Activated naive CD8-positive, alpha-beta T cell treated with anti-CD3 and anti-CD28 coated beads for 36 hours (primary cell): ENCODE results near the gene ADAMTS2. TPM values are rescaled to one million over a fixed set of nuclear protein-coding genes. Genes with fewer than 3 reads are reported as not detected.
"Not testable (repeated sequence)": the region's sequence is repeated elsewhere in the genome, so short reads cannot be mapped to it uniquely, and the experiment has no call there.

Experiments
- DNase-seq: peaks from one replicate; pipeline ENCODE4 v3.0.0; 2021
- H3K27ac Mint-ChIP-seq: one replicate; pipeline ENCODE4 v1.8.0; 2022; ENCODE audit warnings: mild to moderate bottlenecking, moderate library complexity, mixed read lengths
- H3K27me3 Mint-ChIP-seq: one replicate; pipeline ENCODE4 v1.8.0; 2022; ENCODE audit warnings: mild to moderate bottlenecking, mixed read lengths
- H3K36me3 Mint-ChIP-seq: one replicate; pipeline ENCODE4 v1.8.0; 2021; ENCODE audit warnings: mild to moderate bottlenecking, mixed read lengths
- H3K4me1 Mint-ChIP-seq: one replicate; pipeline ENCODE4 v1.8.0; 2021; ENCODE audit warnings: mixed read lengths
- H3K4me3 Mint-ChIP-seq: one replicate; pipeline ENCODE4 v1.8.0; 2022; ENCODE audit warnings: mild to moderate bottlenecking, moderate library complexity, mixed read lengths
- H3K9me3 Mint-ChIP-seq: one replicate; pipeline ENCODE4 v1.8.0; 2022; ENCODE audit warnings: mixed read lengths
- total RNA-seq, 2 experiments: library from RNA; stranded (reverse); gene quantifications; one replicate each; pipeline ENCODE4 v1.2.3, GENCODE V29; 2021

ADAMTS2 gene
- total RNA-seq, 2 experiments from 2014 or later, result not detected

- DNase-seq, result no peak
- peaks cover 33% of the 10 kb centered on the region for H3K27me3 Mint-ChIP-seq
- no peak overlapping the region for H3K4me3 Mint-ChIP-seq
- H3K4me1 Mint-ChIP-seq, result no peaks in the 10 kb centered on the region
- no peaks in the 10 kb centered on the region for H3K9me3 Mint-ChIP-seq
- no peak overlapping the region for H3K27ac Mint-ChIP-seq
- no peaks in the 10 kb centered on the region for H3K36me3 Mint-ChIP-seq
Observed at GRCh38 chr5:179326122-179326927, 18.9 kb downstream of the ADAMTS2 start.

- Mint-ChIP-seq H3K4me1 (no peaks in the 10 kb centered on the region), H3K27me3 (peaks cover 33% of the 10 kb centered on the region), H3K36me3 (no peaks in the 10 kb centered on the region), H3K9me3 (no peaks in the 10 kb centered on the region), H3K4me3 (no peak overlapping the region), H3K27ac (no peak overlapping the region)
- DNase-seq, result no peak
Observed at GRCh38 chr5:179325296-179326031, 19.8 kb downstream of the ADAMTS2 start.

GRCh38 chr5:179324760-179325295, 20.4 kb downstream of the ADAMTS2 start:
- peaks cover 30% of the 10 kb centered on the region for H3K27me3 Mint-ChIP-seq
- H3K9me3 Mint-ChIP-seq, result no peaks in the 10 kb centered on the region
- no peak for DNase-seq
- H3K4me1 Mint-ChIP-seq, result no peaks in the 10 kb centered on the region
- H3K36me3 Mint-ChIP-seq, result no peaks in the 10 kb centered on the region
- no peak overlapping the region for H3K4me3 Mint-ChIP-seq
- no peak overlapping the region for H3K27ac Mint-ChIP-seq

GRCh38 chr5:179324316-179324715, 20.9 kb downstream of the ADAMTS2 start:
- H3K4me1 Mint-ChIP-seq, H3K27ac Mint-ChIP-seq, H3K4me3 Mint-ChIP-seq, H3K9me3 Mint-ChIP-seq, DNase-seq, H3K36me3 Mint-ChIP-seq: not testable (repeated sequence)
- peaks cover 27% of the 10 kb centered on the region for H3K27me3 Mint-ChIP-seq

- H3K4me1 Mint-ChIP-seq, result no peaks in the 10 kb centered on the region
- H3K9me3 Mint-ChIP-seq, result no peaks in the 10 kb centered on the region
- no peak for DNase-seq
- no peak overlapping the region for H3K4me3 Mint-ChIP-seq
- peaks cover 21% of the 10 kb centered on the region for H3K27me3 Mint-ChIP-seq
- H3K27ac Mint-ChIP-seq, result no peak overlapping the region
- H3K36me3 Mint-ChIP-seq, result no peaks in the 10 kb centered on the region
Observed at GRCh38 chr5:179323026-179323870, 22.0 kb downstream of the ADAMTS2 start.

GRCh38 chr5:179322071-179323025, 22.9 kb downstream of the ADAMTS2 start:
- H3K36me3 Mint-ChIP-seq, result no peaks in the 10 kb centered on the region
- no peak overlapping the region for H3K4me3 Mint-ChIP-seq
- H3K27me3 Mint-ChIP-seq, result peaks cover 13% of the 10 kb centered on the region
- H3K27ac Mint-ChIP-seq, result no peak overlapping the region
- H3K4me1 Mint-ChIP-seq, result no peaks in the 10 kb centered on the region
- H3K9me3 Mint-ChIP-seq, result no peaks in the 10 kb centered on the region
- no peak for DNase-seq

GRCh38 chr5:179321206-179321987, 23.9 kb downstream of the ADAMTS2 start:
- Mint-ChIP-seq H3K36me3 (no peaks in the 10 kb centered on the region), H3K27me3 (peaks cover 13% of the 10 kb centered on the region), H3K4me1 (no peaks in the 10 kb centered on the region), H3K4me3 (no peak overlapping the region), H3K27ac (no peak overlapping the region), H3K9me3 (no peaks in the 10 kb centered on the region)
- no peak for DNase-seq

- Mint-ChIP-seq H3K4me3 (no peak overlapping the region), H3K9me3 (no peaks in the 10 kb centered on the region), H3K4me1 (no peaks in the 10 kb centered on the region), H3K36me3 (no peaks in the 10 kb centered on the region), H3K27ac (no peak overlapping the region), H3K27me3 (peaks cover 7% of the 10 kb centered on the region)
- no peak for DNase-seq
Observed at GRCh38 chr5:179319741-179320281, 25.4 kb downstream of the ADAMTS2 start.

GRCh38 chr5:179319123-179319522, 26.1 kb downstream of the ADAMTS2 start:
- Mint-ChIP-seq H3K36me3 (no peaks in the 10 kb centered on the region), H3K4me3 (no peak overlapping the region), H3K9me3 (no peaks in the 10 kb centered on the region), H3K27ac (no peak overlapping the region), H3K4me1 (no peaks in the 10 kb centered on the region), H3K27me3 (peaks cover 3% of the 10 kb centered on the region)
- no peak for DNase-seq

- H3K9me3 Mint-ChIP-seq, result no peaks in the 10 kb centered on the region
- no peaks in the 10 kb centered on the region for H3K36me3 Mint-ChIP-seq
- H3K27me3 Mint-ChIP-seq, result peaks cover 3% of the 10 kb centered on the region
- no peak overlapping the region for H3K4me3 Mint-ChIP-seq
- DNase-seq, result no peak
- H3K4me1 Mint-ChIP-seq, result no peaks in the 10 kb centered on the region
- no peak overlapping the region for H3K27ac Mint-ChIP-seq
Observed at GRCh38 chr5:179318221-179318955, 26.9 kb downstream of the ADAMTS2 start.

- H3K27me3 Mint-ChIP-seq, result peaks cover 3% of the 10 kb centered on the region
- H3K4me1 Mint-ChIP-seq, result no peaks in the 10 kb centered on the region
- no peaks in the 10 kb centered on the region for H3K9me3 Mint-ChIP-seq
- no peak overlapping the region for H3K4me3 Mint-ChIP-seq
- H3K36me3 Mint-ChIP-seq, result no peaks in the 10 kb centered on the region
- no peak overlapping the region for H3K27ac Mint-ChIP-seq
- no peak for DNase-seq
Observed at GRCh38 chr5:179317411-179318220, 27.6 kb downstream of the ADAMTS2 start.

GRCh38 chr5:179316982-179317381, 28.3 kb downstream of the ADAMTS2 start:
- Mint-ChIP-seq H3K4me3 (no peak overlapping the region), H3K27ac (no peak overlapping the region), H3K27me3 (peaks cover 3% of the 10 kb centered on the region), H3K9me3 (no peaks in the 10 kb centered on the region), H3K36me3 (no peaks in the 10 kb centered on the region), H3K4me1 (no peaks in the 10 kb centered on the region)
- DNase-seq, result no peak
